K562 (cell line): ENCODE results near the gene GPR26. TPM values are rescaled to one million over a fixed set of nuclear protein-coding genes. Genes with fewer than 3 reads are reported as not detected.

Experiments used
- ATAC-seq: fragments of 200-7000 bp; cut with Tn5 transposase; 3 replicates; pipeline ENCODE4 v1.9.1; 2020; ENCODE audit warnings: moderate library complexity
- BruUV-seq: library from RNA; stranded (reverse); fragments of 400-500 nt; replicated peaks from 2 replicates; lab custom pipeline; 2021; lab: Mats Ljungman, UMichigan
- CTCF ChIA-PET: fragments of 300-600 bp; formaldehyde crosslinking; extraction: SDS; loops from one replicate; lab custom pipeline; 2021; ENCODE audit warnings: low intra/inter-chr PET ratio; lab: Yijun Ruan, JAX
- POLR2A ChIA-PET: fragments of 300-600, 350-650 bp; sonication (Branson Sonifier 250); formaldehyde crosslinking; extraction: SDS; loops from one replicate; lab custom pipeline; 2021; ENCODE audit warnings: antibody characterized with exemption, inconsistent platforms; lab: Yijun Ruan, JAX
- DNase-seq, 4 experiments: peaks; one replicate each; pipeline versions ENCODE4 v3.0.0 to v3.0.0-alpha.2; 2011 to 2018; ENCODE audit warnings: low spot score in 3 of 4, mixed read lengths in 3 of 4; ENCODE audit errors: extremely low read depth in 1 of 4
- FAIRE-seq: peaks from 2 replicates; lab custom pipeline; 2011; peaks lifted over from hg19 to GRCh38; lab: Jason Lieb, UNC
- H2AFZ ChIP-seq: 2 replicates; pipeline ENCODE4 v1.6.0; 2011; ENCODE audit warnings: low read depth, low read length, control low read depth, inconsistent platforms
- H3K27ac ChIP-seq: fragments of 200-600 bp; 3 replicates; pipeline ENCODE4 v1.8.0; 2011; ENCODE audit warnings: low read depth, mild to moderate bottlenecking, control low read depth, inconsistent platforms, low read length, moderate library complexity, mixed read lengths; ENCODE audit errors: extremely low read depth
- H3K27me3 ChIP-seq, 2 experiments: fragments of 300-600 bp in 1 of 2; 2 replicates in 1 of 2; 3 replicates in 1 of 2; pipeline versions ENCODE4 v1.6.0 to v1.8.0; 2011; ENCODE audit warnings: inconsistent platforms in 2 of 2, low read length in 2 of 2, mild to moderate bottlenecking in 1 of 2, mixed read lengths in 1 of 2, moderate library complexity in 1 of 2; ENCODE audit not compliant: control insufficient read depth in 2 of 2, insufficient read depth in 2 of 2
- H3K36me3 ChIP-seq: fragments of 300-600 bp; 3 replicates; pipeline ENCODE4 v1.8.0; 2011; ENCODE audit warnings: mild to moderate bottlenecking, low read length, inconsistent platforms; ENCODE audit not compliant: control insufficient read depth, insufficient read depth
- H3K4me1 ChIP-seq, 2 experiments: fragments of 200-600 bp in 1 of 2; replicated peaks in 1 of 2; 2 replicates in 1 of 2; 3 replicates in 1 of 2; pipeline versions ENCODE4 v1.5.1 to v1.8.0; 2011; ENCODE audit warnings: inconsistent platforms in 2 of 2, low read length in 2 of 2, mild to moderate bottlenecking in 1 of 2, mixed read lengths in 1 of 2, moderate library complexity in 1 of 2; ENCODE audit not compliant: control insufficient read depth in 2 of 2, insufficient read depth in 2 of 2
- H3K4me2 ChIP-seq: 2 replicates; pipeline ENCODE4 v1.6.1; 2011; ENCODE audit warnings: low read length, control low read depth, inconsistent platforms, mixed read lengths; ENCODE audit not compliant: insufficient read depth
- H3K4me3 ChIP-seq: fragments of 200-600 bp; sonication (generic), shearing (Covaris generic); 2 replicates; pipeline ENCODE4 v1.5.1; 2016; ENCODE audit warnings: control low read depth, inconsistent platforms
- H3K79me2 ChIP-seq: fragments of 200-600 bp; 3 replicates; pipeline ENCODE4 v1.8.0; 2011; ENCODE audit warnings: low read length, inconsistent platforms; ENCODE audit not compliant: control insufficient read depth, insufficient read depth
- H3K9ac ChIP-seq, 2 experiments: 2 replicates each; pipeline versions ENCODE4 v1.6.0 to v1.6.1; 2011; ENCODE audit warnings: low read depth in 2 of 2, low read length in 2 of 2, control low read depth in 1 of 2, inconsistent platforms in 1 of 2, mild to moderate bottlenecking in 1 of 2, mixed read lengths in 1 of 2; ENCODE audit not compliant: insufficient read depth in 1 of 2
- H3K9me1 ChIP-seq: one replicate; pipeline ENCODE4 v1.6.0; 2011; ENCODE audit warnings: inconsistent platforms, mild to moderate bottlenecking, low read length, moderate library complexity; ENCODE audit not compliant: control insufficient read depth, insufficient read depth
- H3K9me3 ChIP-seq: replicated peaks from 2 replicates; pipeline ENCODE4 v1.5.1; 2011; ENCODE audit warnings: low read depth, low read length, inconsistent platforms; ENCODE audit not compliant: control insufficient read depth, insufficient read depth
- H4K20me1 ChIP-seq: replicated peaks from 2 replicates; pipeline ENCODE4 v1.6.1; 2011; ENCODE audit warnings: low read length, inconsistent platforms, mixed read lengths; ENCODE audit not compliant: control insufficient read depth, insufficient read depth
- KLF6 ChIP-seq: fragments of 250-450 bp; sonication (Bioruptor Pico); IDR thresholded peaks from 2 replicates; pipeline ENCODE4 v1.4.0; 2020; ENCODE audit warnings: mild to moderate bottlenecking, moderate library complexity, borderline replicate concordance
- NUFIP1 ChIP-seq: fragments of 450-650 bp; IDR thresholded peaks from 2 replicates; pipeline ENCODE4 v1.6.1; 2018; ENCODE audit not compliant: partially characterized antibody
- RB1 ChIP-seq: fragments of 450-650 bp; IDR thresholded peaks from 2 replicates; pipeline ENCODE4 v1.6.1; 2017; ENCODE audit warnings: low read depth, mild to moderate bottlenecking
- SREBF2 ChIP-seq: sonication (generic); formaldehyde crosslinking; IDR thresholded peaks from 2 replicates; pipeline ENCODE4 v1.4.0; 2020; ENCODE audit warnings: mild to moderate bottlenecking, missing genetic modification reagents
- WGBS: fragments of 100-300 bp; shearing (Covaris generic); methylation state at CpG from one replicate; pipeline ENCODE4 v1.1.6; 2016; ENCODE audit warnings: low coverage, mixed read lengths; ENCODE audit not compliant: insufficient coverage; ENCODE audit errors: missing lambda C conversion rate; 5-methylcytosine and 5-hydroxymethylcytosine counted together
- in situ Hi-C: fragments of 300-500 bp; cut with MboI; formaldehyde crosslinking; loops from 4 replicates; pipeline ENCODE4 v1.15.0; 2018; ENCODE audit warnings: inconsistent platforms, mixed read lengths
- intact Hi-C: fragments of 100-400 bp; cut with micrococcal nuclease; formaldehyde crosslinking; loops from 2 replicates; pipeline ENCODE4 v1.14.2; 2022
- polyA plus RNA-seq, 8 experiments: library from polyadenylated mRNA; depleted of rRNA in 4 of 8; stranded (reverse) in 5 of 8; unstranded in 3 of 8; fragments of >200 nt; fragmentation: Nextera tagmentation in 2 of 8; fragmentation: Illumina TruSeq in 1 of 8; extraction: Ambion mirVana in 2 of 8; extraction: Trizol in 1 of 8; gene quantifications; 2 replicates each; pipeline versions ENCODE4 v1.2.1 to v1.2.3, GENCODE V29; 2011 to 2014; ENCODE audit warnings: inconsistent platforms in 1 of 8, missing spikeins in 1 of 8
- total RNA-seq, 7 experiments: library from RNA; depleted of rRNA in 6 of 7; stranded (reverse); fragments of >200 nt in 6 of 7; fragmentation: Illumina TruSeq in 2 of 7; extraction: Trizol in 2 of 7; gene quantifications; 2 replicates each; pipeline versions ENCODE4 v1.2.1 to v1.2.3, GENCODE V29; 2011 to 2021; ENCODE audit warnings: low replicate concordance in 1 of 7

Gene GPR26
- total and polyA plus RNA-seq, 9 of the 15 experiments (the other 6 are each of a cell fraction or from before 2014, with no cell fraction given): not detected

- no peak for FAIRE-seq
- Histone ChIP-seq H3K9ac (no peak overlapping the region), H4K20me1 (no peaks in the 10 kb centered on the region), H3K9me1 (no peaks in the 10 kb centered on the region)
- 0% methylated on average over 8 of the region's 47 CpGs for WGBS
- intact Hi-C loops: no loop called here
- in situ Hi-C loops: no loop called here
- TF ChIP-seq RB1: no peak
- TF ChIP-seq, all 486 proteins: peak for 0
- no peaks in the 10 kb centered on the region for H3K36me3 ChIP-seq
- BruUV-seq: no TSS peak
- ATAC-seq: no peak
- ChIA-PET CTCF (no interaction called here), POLR2A (no interaction called here)
- no peak for DNase-seq
- no peak overlapping the region for H3K4me3 ChIP-seq
- H3K4me1 ChIP-seq: no peaks in the 10 kb centered on the region
- H2AFZ ChIP-seq: no peak overlapping the region
- no peaks in the 10 kb centered on the region for H3K9me3 ChIP-seq
- H3K4me2 ChIP-seq: no peak overlapping the region
- no peaks in the 10 kb centered on the region for H3K79me2 ChIP-seq
- H3K27ac ChIP-seq: no peak overlapping the region
- H3K27me3 ChIP-seq: peaks cover 0 to 15% of the 10 kb centered on the region in 2 experiments; a peak in 1 of 5 replicates
Observed at GRCh38 chr10:123665491-123666286, 466 bp upstream of the GPR26 start.

GRCh38 chr10:123669886-123670285, 3.7 kb downstream of the GPR26 start:
- ATAC-seq: no peak
- in situ Hi-C loops: no loop called here
- Histone ChIP-seq H3K9me1 (no peaks in the 10 kb centered on the region), H4K20me1 (no peaks in the 10 kb centered on the region), H3K27ac (no peak overlapping the region), H3K79me2 (no peaks in the 10 kb centered on the region), H2AFZ (no peak overlapping the region), H3K4me3 (no peak overlapping the region), H3K36me3 (no peaks in the 10 kb centered on the region)
- FAIRE-seq: no peak
- CTCF ChIA-PET: no interaction called here
- TF ChIP-seq KLF6 (CRISPR knock-in tag) (no peak), SREBF2 (no peak), NUFIP1 (no peak)
- TF ChIP-seq, all 486 proteins: peak for 0
- Histone ChIP-seq H3K4me1 (no peaks in the 10 kb centered on the region), H3K9ac (no peak overlapping the region), H3K4me2 (no peak overlapping the region), H3K27me3 (peaks cover 0 to 15% of the 10 kb centered on the region in 2 experiments; a peak in 1 of 5 replicates), H3K9me3 (no peaks in the 10 kb centered on the region)
- BruUV-seq: no TSS peak
- POLR2A ChIA-PET: no interaction called here
- intact Hi-C loops: no loop called here
- DNase-seq: no peak
